Breast epithelium (tissue), 3 donors: ENCODE data around the gene PTPRZ1.

Experiments
- POLR2A ChIP-seq: fragments of 450-650 bp; IDR thresholded peaks from one replicate; pipeline ENCODE4 v1.6.1; 2016; ENCODE audit warnings: antibody characterized with exemption, mild to moderate bottlenecking, moderate library complexity
- TF ChIP-seq, protein P1 (sequence below), 3 donors: fragments of 450-650 bp; IDR thresholded peaks; one replicate each; pipeline ENCODE4 v1.5.1; 2016 to 2017; ENCODE audit warnings: antibody characterized with exemption in 3 of 3, mild to moderate bottlenecking in 3 of 3, moderate library complexity in 3 of 3

DNA sequence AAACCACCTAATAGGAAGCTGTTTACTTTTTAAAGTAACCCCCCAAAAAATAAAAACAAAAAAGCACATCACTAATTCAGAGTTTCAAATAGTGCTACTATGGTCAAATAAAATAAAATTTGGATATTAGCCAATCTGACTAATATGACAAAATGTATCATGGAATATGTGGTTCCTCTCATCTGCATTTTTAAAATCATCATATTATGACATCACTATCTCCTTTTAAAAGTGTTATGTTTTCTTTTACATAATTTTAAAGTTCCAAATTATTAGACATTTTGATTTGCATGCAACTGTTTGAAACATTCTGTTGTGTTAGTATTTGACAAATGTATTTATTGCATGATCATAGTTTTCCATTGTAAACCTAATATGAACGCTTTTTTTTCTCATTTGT lies 160.7 kb downstream of the PTPRZ1 start:
- TF ChIP-seq, protein P1, sequence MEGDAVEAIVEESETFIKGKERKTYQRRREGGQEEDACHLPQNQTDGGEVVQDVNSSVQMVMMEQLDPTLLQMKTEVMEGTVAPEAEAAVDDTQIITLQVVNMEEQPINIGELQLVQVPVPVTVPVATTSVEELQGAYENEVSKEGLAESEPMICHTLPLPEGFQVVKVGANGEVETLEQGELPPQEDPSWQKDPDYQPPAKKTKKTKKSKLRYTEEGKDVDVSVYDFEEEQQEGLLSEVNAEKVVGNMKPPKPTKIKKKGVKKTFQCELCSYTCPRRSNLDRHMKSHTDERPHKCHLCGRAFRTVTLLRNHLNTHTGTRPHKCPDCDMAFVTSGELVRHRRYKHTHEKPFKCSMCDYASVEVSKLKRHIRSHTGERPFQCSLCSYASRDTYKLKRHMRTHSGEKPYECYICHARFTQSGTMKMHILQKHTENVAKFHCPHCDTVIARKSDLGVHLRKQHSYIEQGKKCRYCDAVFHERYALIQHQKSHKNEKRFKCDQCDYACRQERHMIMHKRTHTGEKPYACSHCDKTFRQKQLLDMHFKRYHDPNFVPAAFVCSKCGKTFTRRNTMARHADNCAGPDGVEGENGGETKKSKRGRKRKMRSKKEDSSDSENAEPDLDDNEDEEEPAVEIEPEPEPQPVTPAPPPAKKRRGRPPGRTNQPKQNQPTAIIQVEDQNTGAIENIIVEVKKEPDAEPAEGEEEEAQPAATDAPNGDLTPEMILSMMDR (IDR thresholded peaks at IDR 0.05): no peak
- no peak for TF ChIP-seq POLR2A
